Cerebellar nuclear complex (tissue), 1 donor: ENCODE data around the gene SELENOH.

Experiments
- DNase-seq, 2 experiments: peaks; one replicate each; lab custom pipeline; 2025; lab: John Stamatoyannopoulos, UW

Gene SELENOH

DNA sequence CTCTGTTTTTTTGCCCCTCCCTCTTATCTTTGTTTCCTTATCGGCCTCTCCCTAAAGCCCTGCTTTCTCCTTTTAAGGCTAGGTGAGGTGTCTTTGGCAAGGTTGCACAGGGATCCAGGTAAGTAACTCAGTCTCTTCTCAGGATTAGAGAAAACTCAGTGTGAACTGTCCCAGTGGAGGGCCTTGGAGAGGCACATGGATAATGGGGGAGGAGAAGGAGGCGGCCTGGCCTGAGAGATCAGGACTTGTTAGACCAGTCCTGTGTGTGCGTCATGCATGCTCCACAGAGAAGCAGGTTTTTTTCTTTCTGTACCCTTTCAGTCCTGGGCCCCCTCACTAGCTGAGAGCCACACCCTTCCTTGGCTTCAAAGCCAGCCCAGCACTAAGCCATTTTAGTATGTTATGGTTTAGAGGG lies 40.2 kb downstream of the SELENOH start:
- DNase-seq: no peak

DNA sequence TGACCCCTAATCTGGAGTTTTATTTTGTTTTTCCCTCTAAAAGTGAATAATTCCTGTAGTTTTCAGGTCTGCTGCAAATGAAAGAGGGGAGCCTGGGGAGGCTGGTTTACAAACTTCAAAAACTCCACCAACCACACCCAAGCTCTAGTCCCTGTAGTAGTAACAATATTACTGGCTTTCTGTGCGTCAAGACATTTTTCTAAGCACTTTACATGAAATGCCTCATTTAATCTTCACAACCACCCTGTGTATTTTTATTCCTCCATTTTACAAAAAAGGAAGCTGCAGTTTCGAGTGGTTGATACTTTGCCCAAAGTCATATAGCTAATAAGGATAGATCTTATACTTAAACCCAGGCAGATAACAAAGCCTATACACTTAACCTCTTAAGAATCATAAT lies 43.8 kb downstream of the SELENOH start:
- DNase-seq: no peak

DNA sequence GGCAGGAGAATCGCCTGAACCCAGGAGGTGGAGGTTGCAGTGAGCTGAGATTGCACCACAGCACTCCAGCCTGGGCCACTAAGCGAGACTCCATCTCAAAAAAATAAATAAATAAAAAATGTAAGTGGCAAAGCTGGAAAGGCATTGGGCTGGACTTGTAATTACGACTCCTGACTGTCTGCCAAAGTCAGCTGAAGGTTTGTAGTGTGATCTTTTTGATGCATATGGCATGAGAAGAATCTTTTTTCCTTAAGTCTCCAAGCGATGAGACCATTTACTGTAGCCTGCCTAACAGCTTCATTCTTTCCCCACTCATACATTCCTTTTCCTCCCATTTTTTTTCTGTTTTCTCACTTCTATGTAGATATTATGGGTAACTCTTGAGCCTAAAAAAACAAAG lies 45.1 kb downstream of the SELENOH start:
- DNase-seq: no peak

DNA sequence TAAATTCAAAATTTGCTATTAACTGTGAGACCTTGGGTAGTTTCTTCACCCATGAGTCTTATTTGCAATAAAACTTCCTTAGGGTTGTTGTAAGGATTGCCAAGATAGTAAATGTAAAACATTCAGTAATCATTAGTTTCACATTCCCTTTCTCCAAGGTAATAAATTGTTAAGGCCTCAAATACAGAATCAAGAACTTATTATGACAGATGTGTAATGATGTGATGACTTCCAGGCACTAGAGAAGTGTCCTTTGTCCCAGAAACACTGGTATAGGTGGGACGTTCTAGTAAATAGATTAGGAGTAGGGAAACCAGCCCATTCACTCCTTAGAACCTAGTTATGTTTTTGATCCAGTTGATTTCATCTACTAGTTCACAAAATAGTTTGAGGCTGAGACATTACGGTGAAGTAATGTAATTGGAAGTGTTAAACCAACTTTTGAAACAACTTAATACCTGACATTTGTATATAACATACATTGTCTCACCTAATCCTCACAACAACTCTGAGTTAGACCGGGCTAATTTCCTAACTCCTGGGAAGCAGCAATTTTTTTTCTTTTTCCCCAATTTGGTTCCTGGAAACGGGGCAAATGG lies 45.8 kb downstream of the SELENOH start:
- DNase-seq: no peak

DNA sequence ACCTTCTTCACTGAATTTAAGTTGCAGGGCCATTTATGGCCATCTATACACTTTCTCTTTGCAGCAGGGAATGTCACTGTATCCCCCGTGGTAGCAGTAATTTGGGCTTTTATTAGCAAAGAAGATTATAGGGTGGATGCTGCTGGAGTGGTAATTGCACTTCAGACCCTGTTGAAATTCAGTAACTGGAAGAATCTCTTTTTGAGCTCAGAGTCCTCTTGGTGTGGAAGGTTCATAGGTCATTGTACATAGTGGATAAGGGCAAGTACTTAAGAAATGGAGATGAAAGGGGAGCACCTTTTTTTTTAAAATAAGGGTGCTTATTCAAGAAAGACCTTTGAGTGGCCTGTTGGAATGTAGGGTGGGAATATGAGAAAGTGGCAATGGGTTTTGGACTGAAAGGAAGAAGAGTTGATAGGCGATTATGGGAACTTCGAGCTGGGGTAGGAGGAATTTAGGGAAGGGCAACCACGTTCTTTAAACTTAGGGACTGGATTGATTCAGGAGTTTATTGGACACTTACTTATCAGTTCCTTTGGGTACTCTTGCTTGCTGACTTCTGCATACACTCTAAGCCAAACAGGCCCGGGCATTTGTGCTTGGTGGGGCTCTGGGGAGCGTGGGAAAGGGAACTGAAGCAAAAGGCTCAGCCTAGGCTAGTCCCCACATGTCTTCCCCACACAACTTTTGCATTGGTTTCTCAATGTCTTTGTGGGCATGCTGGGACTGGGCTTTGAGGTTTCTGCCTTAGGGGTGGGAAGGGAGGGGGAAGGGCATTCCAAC lies 46.8 kb downstream of the SELENOH start:
- DNase-seq: no peak

DNA sequence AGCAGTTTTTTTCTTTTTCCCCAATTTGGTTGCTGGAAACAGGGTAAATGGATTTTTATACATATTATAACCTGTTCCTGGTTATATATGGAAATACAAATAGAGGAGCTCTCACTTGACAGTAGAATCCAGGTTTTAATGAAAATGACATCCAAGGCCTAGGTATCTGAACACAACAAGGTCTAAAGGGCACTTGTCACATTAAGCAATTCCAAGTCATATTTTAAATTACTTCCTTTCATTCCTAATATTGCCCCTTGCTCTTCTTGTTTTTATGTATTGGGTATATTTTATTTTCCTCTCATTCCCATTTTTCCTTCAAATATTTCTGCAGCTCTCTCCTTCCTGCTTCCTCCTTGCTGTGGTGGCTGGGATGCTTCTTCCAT lies 47.4 kb downstream of the SELENOH start:
- DNase-seq: no peak

DNA sequence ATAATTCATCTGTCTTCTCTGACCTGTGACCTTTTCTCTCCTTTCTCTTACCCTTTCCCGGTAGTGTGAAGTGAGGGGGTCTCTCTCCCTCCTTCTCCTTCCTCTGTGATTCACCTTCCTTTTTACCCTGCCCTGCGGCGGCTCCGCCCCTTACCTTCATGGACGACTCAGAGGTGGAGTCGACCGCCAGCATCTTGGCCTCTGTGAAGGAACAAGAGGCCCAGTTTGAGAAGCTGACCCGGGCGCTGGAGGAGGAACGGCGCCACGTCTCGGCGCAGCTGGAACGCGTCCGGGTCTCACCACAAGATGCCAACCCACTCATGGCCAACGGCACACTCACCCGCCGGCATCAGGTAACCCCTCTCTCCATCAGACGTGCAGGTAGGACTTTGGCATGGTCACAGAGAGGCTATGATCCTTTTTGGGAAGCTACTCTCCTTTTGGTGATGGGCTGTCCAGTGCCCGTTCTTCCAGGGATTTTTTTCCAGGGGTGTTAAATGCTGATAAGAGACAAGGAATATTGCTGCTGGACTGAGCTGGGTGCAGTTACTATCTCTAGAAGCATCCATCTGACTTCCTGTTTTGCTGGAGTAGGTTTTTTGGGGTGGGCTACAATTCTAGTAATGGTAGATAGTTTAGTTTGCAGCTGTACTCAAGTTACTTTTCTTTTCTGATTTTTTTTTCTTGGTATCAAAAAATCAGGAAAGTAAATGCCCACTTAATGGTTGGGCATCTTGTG lies 50.2 kb downstream of the SELENOH start:
- DNase-seq: no peak

DNA sequence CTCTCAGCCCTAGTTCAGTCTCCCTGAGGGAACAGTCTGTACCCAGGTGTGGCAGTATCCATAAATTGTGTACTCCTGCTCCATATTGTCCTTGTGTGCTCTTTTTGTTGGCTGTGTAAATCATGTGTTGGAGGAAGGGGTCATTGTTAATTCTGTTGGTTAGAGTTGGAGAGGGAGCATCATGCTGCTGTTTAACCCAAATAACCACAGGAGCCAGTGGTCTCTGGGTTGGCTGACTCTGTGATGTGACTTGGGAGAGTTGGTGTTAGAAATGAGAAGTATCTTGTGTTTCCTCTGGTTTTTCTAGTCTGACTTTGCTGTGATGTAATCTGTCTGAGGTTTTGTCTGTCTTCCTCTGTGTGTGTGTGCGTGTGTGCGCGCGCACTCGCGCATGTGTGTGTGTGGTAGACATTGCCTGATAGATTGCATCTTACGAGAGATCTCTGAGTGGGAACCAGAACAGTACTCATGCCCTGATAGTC lies 50.8 kb downstream of the SELENOH start:
- DNase-seq: no peak

DNA sequence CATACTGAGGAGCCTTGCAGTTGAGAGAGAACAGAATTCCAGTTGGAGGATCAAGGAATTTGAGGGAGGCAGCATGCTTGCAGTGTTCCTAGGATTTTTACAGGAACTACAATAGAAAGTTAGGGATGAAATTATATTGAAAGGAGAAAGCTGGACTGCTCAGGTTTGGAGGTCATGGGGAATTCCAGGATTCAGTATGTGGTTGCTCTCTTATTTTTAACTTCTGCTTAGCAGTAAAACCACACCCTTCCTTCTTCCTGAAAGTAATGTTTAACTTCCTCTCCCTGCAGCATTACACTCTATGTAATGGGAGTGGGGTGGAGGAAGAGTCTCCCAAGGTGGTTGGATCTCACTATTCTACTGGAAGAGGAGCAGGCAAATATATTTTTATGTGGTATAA lies 51.6 kb downstream of the SELENOH start:
- no peak for DNase-seq
